LoVo (cell line): ENCODE data around the gene GCGR.
A peak's percentile ranks its signal among the peaks of the same experiment; 100 is the strongest.

Source experiments
- DNase-seq: peaks from one replicate; pipeline ENCODE4 v3.0.0-alpha.2; 2016; ENCODE audit warnings: low spot score

GCGR gene

DNA sequence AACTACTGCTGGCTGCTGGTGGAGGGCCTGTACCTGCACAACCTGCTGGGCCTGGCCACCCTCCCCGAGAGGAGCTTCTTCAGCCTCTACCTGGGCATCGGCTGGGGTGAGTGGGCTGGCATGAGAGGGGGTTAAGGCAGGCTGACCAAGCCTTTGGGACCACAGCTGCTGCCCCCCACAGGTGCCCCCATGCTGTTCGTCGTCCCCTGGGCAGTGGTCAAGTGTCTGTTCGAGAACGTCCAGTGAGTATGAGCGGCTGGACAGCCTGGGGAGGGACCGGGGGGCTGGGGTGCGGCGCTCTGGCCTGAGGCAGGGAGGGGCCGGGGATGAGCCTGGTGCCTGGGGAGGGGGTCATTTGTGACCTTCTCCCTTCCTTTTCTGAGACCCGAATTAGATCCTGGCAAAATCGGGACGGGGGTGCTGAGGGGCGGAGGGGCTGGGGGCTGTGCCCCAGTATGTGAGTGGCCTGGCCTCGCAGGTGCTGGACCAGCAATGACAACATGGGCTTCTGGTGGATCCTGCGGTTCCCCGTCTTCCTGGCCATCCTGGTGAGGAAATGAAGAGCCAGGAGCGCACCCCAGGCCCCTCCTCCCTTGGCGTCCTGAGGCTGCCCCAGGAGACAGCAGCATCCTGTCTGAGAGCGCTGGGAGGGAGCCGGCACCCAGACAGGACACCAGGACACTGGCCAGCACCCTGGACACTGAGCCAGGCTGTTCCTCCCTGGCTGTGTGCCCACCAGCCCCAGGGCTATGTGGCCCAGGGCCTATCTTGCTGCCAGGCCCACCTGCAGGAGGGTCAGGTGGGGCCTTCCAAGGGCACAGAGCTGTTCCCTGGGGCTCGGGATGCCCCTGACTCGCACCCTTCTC, 8.0 kb downstream of the GCGR start:
- no peak for DNase-seq

DNA sequence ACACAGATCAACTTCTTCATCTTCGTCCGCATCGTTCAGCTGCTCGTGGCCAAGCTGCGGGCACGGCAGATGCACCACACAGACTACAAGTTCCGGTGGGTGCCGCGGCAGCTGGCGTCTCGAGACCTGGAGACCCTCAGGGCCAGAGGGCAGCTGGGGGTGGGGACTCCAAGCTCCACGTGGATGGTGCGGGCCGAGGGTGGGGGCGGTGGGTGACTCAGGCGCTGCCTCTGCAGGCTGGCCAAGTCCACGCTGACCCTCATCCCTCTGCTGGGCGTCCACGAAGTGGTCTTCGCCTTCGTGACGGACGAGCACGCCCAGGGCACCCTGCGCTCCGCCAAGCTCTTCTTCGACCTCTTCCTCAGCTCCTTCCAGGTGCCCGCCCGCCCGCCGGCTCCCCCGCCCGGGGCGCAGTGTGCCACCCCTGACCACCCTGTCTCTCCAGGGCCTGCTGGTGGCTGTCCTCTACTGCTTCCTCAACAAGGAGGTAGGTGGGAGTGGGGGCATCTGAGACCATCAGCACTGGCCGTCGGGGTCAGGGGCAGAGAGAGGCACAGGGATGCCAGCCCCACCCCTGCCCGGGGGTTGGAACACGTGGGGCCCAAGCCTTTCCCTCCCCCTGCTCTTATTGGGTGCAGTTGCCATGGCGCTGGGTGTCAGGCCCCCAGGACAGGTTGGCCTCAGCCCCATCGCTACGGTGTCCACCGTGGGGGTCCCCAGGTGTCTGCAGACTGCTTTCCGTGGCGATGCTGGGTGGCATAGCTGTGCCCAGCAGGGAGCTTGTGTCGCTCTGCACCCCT, 8.8 kb downstream of the GCGR start:
- DNase-seq: no peak

DNA sequence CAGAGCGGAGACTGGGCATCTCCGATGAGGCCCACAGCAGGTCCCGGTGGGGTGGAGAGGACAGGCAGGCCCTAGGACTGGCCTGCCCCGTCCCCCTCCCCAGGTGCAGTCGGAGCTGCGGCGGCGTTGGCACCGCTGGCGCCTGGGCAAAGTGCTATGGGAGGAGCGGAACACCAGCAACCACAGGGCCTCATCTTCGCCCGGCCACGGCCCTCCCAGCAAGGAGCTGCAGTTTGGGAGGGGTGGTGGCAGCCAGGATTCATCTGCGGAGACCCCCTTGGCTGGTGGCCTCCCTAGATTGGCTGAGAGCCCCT, 9.4 kb downstream of the GCGR start:
- no peak for DNase-seq

DNA sequence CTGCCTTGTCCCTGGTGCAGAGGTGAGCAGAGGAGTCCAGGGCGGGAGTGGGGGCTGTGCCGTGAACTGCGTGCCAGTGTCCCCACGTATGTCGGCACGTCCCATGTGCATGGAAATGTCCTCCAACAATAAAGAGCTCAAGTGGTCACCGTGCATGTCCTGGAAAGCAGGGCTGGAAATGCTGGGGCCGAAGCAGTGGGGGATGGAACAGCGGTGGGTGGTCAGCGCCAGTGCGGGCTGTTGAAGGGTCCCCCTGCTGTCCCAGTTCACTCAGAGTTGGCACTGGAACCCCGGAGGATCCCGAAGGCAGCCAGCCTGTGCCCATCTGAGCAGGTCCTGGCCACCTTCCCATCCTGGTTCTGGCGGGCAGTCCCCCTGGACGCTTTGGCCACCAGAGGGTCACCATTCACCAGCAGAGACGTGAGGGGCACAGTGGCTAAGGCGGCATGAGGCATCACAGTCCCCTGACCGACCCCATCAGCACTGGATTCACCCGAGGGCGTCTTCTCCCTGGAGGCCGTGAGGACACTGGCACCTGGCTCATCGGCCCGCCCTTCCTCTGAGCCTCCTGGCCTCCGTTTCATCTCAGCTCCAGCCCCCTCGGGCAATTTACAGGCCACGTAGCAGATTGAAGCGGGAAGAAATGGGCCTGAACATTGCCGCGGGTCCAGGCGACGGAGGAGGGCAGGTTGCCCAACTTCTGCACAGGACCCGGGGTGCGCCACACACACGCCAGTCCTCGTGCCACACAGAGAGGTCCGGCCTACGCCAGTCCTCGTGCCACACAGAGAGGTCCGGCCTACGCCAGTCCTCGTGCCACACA, 10.1 kb downstream of the GCGR start:
- no peak for DNase-seq

DNA sequence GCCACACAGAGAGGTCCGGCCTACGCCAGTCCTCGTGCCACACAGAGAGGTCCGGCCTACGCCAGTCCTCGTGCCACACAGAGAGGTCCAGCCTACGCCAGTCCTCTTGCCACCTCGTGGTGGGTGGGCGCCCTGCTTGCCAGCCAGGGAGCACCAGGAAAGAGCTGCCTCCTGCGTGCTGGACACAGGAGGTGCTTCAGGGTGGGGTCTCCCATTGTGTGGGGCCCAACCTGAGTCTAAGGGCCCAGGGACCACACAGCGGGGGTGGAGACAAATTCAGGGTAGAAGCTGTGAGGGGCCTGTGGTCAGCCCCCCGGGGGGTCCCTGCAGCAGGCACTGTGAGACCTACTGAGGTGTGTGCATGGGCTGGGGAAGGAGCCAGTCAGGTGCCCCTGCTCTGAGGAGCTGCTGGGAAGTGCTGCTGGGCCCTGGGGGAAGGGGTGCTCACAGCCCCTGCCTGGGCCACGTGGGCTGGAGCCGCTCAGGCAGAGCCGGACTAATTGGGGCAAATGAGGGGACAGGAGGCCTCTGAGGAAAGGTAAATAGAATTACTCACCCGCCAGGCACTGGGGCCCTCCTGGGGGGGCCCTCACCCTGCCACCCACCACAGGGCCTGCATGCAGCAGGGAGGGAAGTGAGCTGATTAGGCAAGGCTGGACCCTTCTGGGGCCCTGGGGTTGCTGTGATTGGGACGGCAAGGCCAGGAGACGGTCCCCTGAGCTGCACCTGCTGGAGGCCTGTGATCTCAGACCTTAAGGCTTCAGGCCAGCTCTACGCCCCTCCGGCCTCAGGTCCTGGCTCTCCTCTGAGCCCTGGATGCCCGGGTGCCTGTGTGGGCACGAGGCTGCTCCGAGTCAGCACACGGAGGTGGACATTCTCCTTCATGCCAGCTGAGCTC, 11.0 kb downstream of the GCGR start:
- no peak for DNase-seq

DNA sequence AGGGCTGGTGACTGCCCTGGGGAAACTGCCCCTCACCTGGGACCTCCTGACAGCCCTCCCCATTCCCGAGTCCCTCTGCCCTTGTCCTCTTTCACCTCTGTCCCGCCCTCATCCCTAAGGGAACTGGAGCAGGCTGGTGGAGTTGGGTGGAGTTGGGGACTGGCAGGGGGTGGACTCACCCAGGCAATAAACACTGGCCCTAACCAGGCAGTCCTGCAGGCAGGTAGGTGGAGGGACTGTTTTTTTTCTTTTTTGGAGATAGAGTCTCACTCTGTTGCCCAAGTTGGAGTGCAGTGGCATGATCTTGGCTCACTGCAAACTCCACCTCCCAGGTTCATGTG, 11.7 kb downstream of the GCGR start:
- DNase-seq: no peak

DNA sequence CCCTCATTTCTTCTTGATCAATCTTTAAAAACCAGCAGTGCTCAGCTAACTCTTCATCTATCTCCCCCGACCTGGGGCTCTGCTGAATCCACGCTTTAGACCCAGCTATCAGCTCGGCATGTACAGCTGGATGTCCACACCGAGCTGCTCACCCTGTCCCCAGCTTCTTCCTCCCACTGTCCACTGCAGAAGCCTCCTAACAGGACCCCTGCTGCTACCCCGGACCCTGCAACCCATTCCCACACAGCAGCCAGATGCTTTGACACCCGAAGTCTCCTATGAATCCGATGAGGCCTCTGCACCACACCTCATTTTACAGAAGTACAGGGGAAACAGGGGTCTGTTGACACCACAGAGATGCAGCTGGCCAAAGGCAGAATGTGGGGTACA, 13.8 kb downstream of the GCGR start:
- no peak for DNase-seq

DNA sequence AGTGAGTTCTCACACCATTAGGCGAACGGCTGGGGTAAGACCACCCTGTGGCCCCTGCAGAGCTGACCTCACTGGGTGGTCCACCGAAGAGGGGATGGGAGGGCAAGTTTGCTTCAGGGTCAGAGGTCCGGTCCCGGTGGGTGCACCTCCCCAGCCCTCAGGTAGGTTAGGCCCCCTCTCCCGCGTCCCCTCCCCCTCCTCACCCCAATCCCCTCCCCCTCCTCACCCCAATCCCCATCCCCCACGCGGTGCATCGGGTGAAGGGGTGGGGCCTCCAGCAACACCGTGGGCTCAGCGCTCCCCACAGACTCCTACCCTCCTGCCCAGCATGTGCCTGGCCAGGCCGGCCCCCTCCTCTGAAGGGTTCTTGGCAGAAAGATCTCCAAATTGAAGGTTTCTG, 15.8 kb downstream of the GCGR start:
- no peak for DNase-seq

DNA sequence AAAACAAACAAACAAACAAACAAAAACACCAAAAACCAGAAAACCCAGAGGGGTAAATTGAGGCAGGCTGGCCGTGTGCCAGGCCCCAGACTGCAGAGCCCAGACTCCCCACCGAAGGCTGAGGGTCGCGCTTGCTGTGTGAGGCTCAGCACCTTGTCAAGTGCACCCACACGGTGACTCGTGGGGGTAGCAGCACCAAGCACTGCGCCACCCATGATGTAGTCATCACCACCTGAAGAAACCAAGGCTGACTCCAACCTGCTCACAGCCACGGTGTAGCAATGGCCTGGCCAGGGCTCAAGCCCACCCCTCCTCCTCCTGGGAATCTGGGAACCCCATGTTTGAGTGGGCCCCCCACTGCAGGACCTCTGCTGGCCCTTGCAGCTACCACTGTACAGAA, 17.2 kb downstream of the GCGR start:
- no peak for DNase-seq

DNA sequence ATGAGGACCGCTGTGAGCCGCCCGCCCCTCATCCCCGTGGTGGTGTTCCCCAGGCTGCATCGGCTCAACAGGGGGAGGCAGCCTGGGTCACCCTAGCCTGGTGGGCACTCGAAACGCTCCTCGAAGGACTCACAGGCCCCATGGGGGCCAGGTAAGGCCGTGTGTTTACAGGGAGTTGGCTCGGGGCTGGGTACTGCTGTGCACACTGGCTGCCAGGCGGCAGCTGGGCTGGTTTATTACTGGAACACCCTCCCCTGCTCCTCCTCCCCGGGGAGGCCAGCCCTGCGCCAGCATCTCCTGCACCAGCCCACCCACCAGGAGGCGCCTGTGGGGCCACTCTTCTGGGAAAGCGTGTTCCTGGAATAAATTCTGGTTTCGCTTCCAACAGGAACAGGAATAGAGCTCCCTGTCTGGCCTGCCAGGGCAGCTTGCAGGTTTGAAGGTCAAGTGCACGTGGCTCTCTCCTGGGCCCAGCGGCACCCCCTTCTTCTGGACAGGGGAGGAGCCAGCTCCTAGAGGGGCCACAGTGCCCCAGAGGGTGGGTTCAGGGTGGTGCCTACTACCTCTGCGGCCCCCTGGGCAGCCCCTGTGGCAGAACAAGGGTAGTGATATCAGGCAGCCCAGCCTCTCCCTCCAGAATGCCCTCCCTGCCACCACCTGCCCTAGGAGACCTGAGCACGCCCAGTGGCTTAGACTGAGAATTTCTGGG, 17.8 kb downstream of the GCGR start:
- DNase-seq: peak; percentile 49

DNA sequence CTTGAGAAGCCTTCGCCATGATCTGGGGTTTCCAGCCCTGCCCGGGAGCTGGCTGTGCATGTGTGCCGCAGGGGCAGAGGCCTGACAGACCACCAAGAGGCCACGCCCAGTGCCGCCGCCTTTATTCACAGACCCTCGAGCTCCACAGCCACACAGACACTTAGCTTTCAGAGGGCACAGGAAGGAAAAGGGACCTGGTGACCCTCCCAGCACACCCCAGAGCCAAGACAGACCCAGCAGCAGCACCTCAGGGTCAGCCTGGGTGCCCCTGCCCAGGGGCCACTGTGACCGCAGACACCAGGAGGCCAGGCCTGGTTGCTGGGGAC, 18.3 kb downstream of the GCGR start:
- DNase-seq: no peak

DNA sequence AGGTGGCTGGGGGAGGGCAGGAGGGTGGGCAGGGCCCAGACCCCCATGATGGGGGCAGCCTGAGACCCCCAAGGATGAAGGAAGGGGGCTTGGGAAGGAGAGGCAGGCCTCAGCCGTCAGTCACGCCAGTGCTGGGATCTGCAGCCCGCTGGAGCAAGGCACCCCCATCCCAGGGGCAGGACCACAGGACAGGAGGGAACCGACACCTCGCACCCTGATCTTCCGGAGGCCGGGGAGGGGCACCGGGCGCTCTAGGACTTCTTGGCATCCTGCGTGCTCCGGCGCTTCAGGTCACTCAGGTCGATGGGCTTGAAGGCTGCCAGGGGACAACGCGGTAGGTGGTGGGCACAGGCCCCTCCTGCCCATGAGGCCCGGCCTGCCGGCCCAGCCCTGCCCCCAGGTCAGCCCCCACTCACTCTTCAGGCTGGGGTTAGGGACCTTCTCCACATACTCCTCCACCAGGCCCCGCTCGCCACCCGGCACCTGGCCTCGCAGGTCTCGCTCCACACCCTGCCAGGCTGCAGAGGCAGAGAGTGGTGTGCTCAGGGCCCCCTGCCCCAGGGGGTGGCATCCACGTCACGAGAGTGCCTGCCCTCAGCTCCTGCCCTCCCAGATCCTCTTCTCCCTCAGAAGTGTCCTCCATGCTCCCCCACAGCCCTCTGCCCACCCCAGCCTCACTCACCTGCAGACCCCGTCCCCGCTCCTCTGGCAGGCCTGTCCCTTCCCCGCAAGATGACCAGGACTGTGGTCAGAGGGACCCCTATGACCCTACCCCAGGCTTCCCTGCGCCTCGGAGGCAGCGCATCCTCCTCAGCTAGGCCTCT, 19.3 kb downstream of the GCGR start:
- no peak for DNase-seq

DNA sequence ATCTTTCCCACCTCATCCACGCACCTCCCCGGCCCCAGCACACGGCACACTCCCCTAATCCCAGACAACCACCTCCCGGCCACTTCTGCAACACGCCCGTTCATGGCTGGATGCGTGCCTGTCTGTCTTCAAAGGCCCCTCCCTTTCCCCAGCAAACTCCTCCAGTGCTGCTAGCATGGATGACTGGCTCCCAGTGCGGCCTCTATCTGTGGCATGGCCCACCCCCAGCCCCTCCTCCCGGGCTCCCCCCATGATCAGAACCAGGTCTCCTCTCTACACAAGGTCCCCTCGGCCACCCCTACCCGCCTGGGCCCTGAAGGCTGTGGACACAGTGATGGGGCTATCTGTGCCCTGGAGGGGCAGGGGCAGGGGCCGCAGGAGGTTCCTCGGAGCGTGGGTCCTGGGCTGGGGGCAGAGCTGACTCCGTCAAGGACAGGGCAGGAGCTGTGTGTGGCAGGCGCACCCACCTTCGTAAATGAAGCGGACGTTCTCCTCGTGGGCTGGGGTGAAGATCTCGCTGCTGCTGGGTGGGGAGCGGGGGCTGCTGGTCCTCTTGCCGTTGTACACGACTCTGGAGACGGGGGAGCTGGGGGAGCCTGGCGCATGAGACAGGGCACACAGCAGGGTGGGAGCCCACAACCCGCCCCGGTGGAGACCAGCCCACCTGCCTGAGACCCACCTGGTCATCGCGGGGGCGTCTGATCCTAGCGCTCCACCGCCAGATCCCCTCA, 20.0 kb downstream of the GCGR start:
- no peak for DNase-seq

DNA sequence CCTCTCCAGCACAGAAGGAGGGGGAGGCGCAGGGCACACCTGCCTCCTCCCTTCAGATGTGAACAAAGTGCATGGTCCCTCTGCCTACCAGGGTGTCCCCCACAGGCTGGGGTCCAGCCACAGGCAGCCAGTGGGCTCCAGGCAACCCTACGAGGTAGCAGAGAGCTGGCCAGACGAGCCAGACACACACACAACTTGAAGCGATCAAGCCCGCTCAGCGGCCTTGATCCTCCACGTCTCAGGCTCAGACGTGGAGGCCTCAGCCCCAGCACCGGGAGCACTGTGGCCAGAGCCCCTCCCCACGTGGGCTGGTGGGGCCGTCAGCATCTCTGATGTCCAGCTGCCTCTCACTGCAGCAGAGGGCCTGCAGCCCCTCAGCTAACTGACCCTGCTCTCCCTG, 20.6 kb downstream of the GCGR start:
- no peak for DNase-seq

DNA sequence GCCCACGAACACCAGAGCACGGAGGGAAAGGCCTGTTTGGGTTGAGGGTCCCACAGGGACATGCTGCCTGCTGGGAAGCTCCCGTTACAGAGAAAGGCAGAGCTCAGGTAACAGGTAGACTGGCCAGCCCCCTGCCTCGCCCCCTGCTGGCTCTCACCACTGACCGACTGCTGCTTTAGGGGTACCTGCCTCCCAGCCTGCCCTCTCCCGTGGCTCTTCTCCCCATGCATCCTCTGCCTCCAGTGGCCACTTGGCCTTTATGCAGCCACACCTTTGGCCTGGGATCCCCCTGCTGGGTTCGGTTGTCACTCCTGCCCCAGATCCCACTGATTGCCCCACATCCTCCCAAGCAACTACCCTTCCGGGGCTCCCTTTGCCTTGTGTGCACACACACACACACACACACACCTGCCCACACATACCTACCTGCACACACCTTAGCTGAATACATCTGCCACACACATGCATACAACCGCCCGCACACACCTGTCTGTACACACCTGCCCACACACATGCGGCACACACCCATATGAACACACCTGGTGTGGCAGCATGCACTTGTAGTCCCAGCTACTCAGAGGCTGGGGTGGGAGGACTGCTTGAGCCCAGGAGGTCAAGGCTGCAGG, 22.0 kb downstream of the GCGR start:
- DNase-seq: no peak

DNA sequence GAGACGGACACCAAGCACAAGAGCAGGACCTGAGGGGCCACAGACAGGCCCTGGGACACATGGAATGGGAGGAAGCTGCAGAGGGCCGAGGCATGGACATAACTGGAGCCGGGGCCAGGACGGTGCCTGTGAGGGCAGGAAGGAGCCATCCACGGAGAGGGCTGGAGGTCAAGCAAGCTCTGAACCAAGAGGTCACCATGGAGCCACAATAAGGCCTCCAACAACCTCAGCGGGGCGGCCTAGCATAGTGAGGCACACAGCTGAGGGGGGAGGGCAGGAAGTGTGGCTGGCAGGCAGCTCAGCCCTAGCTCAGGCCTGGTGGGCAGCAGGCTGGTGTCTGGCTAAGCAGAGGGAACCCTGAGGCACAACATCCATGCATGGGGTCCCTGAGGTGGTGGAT, 24.7 kb downstream of the GCGR start:
- DNase-seq: no peak

DNA sequence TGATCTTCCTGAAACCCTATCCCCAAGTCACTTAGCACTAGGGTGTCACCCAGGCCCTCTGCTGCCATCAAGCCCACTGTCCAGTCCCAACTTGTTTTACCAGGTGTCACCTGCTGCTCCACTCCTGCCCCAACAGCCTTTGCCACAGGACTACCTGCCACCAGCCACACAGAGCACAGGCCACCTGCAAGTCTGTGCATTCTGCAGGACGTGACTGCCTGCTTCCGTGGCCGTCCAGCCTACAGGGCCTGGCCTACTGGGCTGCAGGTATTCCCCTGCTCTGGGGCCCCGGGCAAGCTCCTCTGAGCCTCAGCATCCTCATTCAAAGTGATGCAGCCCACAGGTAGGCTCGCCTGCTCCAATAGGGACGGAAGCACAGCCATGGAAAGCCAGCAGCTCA, 25.9 kb downstream of the GCGR start:
- DNase-seq: no peak

DNA sequence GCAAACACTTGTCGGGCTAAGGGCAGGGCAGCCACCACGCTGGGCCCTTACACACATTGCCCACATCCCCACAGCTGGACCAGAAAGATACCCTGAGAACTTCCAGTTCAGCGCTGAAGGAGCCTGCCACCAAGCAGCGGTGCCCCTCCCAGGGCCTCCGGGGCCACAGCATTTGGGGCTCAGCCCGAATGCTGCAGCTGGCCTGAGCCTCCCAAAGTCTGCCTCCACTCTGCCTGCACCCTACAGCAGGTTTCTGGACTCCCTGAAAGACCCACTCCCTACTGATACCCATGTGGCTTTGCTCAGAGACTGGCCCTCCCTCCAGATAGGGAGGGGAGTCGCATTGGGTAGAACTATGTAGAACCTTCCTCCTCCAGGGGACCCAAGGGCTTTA, 27.6 kb downstream of the GCGR start:
- no peak for DNase-seq

DNA sequence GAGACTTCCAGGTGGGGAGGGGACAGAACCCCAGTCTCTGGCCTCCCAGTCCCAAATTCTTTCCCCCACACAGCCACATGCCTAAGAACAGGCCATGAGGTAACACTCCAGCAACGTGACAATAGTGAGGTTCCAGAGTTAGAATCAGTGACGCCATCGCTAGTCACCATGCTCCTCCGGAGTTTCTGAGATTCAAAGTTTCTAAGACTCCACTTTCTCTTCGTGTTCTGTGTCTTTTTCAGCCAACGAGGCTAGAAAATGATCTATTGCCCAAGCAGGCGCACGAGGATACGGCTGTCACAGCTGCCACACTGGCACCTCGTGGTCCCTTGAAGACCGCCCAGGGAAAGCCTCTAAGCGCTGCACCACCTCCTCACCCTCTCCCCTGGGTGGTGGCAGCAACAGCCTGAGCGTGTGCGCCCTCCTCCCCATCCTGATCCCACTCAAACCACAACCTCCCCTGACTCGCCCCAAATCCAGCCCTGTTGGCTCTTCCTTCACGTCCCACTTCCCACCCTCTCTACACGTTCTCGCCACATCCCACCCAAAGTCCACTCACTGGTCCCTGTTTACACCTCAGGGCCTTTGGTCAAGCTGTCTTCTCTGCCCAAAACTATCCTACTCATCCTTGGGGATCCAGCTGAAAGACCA, 28.1 kb downstream of the GCGR start:
- no peak for DNase-seq
